ENCODE data around the gene PTPRF.
"Not testable (repeated sequence)": the region's sequence is repeated elsewhere in the genome, so short reads cannot be mapped to it uniquely, and the experiment has no call there.

The PTPRF gene

DNA sequence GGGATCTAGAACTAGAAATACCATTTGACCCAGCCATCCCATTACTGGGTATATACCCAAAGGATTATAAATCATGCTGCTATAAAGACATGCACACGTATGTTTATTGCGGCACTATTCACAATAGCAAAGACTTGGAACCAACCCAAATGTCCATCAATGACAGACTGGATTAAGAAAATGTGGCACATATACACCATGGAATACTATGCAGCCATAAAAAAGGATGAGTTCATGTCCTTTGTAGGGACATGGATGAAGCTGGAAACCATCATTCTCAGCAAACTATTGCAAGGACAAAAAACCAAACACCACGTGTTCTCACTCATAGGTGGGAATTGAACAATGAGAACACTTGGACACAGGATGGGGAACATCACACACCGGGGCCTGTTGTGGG lies 107.7 kb downstream of the PTPRF start:
- H3K36me3 ChIP-seq (ENCODE audit: control insufficient read depth, insufficient read depth, low read length); H3K4me3 ChIP-seq (ENCODE audit: low read length); H3K27me3 ChIP-seq (ENCODE audit: control insufficient read depth, insufficient read depth, low read length); H3K4me1 ChIP-seq (ENCODE audit: control insufficient read depth, insufficient read depth, low read length); H3K9ac ChIP-seq (ENCODE audit: low read length); H3K9me3 ChIP-seq (ENCODE audit: control insufficient read depth, low read length): not testable (repeated sequence)

DNA sequence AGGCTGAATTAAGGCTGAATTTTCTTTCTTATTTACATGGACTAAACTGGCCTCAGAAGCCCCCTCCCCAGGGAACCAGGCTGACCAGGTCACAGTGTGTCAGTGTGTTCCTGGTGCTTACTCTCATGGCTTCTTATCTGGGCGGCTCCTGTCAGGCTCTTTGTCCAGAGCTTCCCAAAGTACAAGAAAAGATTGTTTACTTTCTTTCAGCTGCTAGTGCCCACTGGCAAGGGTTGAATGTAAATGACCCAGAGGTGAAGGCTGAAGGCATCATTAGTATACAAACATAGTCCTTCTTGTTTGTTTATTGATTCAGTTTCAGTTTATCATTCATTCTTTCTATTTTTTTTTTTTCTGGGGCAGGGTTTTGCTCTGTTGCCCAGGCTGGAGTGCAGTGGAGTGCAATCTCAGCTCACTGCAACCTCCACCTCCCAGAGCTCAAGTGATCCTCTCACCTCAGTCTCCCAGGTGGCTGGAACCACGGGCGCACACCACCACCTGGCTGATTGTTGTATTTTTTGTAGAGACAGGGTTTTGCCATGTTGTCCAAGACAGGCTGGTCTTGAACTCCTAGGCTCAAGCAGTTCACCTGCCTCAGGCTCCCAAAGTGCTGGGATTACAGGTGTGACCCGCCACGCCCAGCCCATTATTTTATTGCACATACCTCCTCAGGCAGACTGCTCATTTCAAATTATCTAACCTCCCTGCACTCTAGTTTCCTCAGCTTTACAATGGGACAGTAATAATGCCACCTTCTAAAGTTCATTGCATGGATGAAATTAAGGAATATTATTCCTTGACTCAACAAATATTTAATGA lies 109.5 kb downstream of the PTPRF start:
- no peak overlapping the region for H3K9ac ChIP-seq (ENCODE audit: low read length)
- H3K36me3 ChIP-seq (ENCODE audit: control insufficient read depth, insufficient read depth, low read length): no peaks in the 10 kb centered on the region
- H3K27me3 ChIP-seq (ENCODE audit: control insufficient read depth, insufficient read depth, low read length): no peaks in the 10 kb centered on the region

DNA sequence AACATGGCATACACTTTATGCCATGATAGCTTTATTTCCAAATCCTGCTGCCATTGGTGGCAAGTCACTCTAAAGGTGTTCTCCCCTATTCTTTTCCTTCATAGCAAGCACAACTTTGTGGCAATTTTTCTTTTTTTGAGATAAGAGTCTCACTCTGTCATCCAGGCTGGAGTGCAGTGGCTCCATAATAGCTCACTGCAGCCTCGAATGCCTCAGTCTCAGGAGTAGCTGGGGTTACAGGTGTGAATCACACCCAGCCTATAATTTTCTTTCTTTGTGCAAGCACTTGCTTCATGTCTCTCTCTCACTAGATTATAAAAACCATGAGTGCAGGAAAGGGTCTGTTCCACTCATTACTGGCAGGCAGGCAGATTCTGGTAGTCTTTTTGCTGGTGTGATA lies 113.9 kb downstream of the PTPRF start:
- Histone ChIP-seq H3K9me3 (ENCODE audit: control insufficient read depth, low read length) (no peaks in the 10 kb centered on the region), H3K36me3 (ENCODE audit: control insufficient read depth, insufficient read depth, low read length) (no peaks in the 10 kb centered on the region), H3K4me1 (ENCODE audit: control insufficient read depth, insufficient read depth, low read length) (peaks cover 8% of the 10 kb centered on the region)

More for the DNA sequence above, 109.5 kb downstream of the PTPRF start:
- Histone ChIP-seq H3K9me3 (ENCODE audit: control insufficient read depth, low read length) (no peaks in the 10 kb centered on the region), H3K4me3 (ENCODE audit: low read length) (no peak overlapping the region), H3K4me1 (ENCODE audit: control insufficient read depth, insufficient read depth, low read length) (peaks cover 8% of the 10 kb centered on the region)

DNA sequence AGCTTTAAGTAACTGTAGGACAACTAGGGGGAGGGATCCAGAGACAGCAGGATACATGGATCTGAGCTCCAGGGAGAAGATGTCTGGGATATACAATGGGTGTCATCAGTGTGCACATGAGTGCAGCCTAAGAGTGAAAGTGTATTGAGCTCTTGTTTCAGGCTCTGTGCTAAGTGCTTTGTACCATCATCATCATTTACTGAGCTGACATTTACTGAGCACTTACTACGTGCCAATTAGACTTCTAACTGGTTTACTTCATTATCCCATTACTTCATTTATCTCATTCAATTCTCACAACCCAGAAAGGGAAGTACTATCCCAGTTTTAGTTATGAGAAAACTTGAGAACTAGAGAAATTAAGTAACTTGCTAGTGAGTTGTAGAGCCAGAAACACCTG lies 114.8 kb downstream of the PTPRF start:
- Histone ChIP-seq H3K4me3 (ENCODE audit: low read length) (no peak overlapping the region), H3K27me3 (ENCODE audit: control insufficient read depth, insufficient read depth, low read length) (no peaks in the 10 kb centered on the region), H3K9me3 (ENCODE audit: control insufficient read depth, low read length) (no peaks in the 10 kb centered on the region), H3K9ac (ENCODE audit: low read length) (no peak overlapping the region), H3K36me3 (ENCODE audit: control insufficient read depth, insufficient read depth, low read length) (no peaks in the 10 kb centered on the region), H3K4me1 (ENCODE audit: control insufficient read depth, insufficient read depth, low read length) (peaks cover 1% of the 10 kb centered on the region)

More for the DNA sequence above, 113.9 kb downstream of the PTPRF start:
- no peak overlapping the region for H3K9ac ChIP-seq (ENCODE audit: low read length)
- H3K27me3 ChIP-seq (ENCODE audit: control insufficient read depth, insufficient read depth, low read length): no peaks in the 10 kb centered on the region
- H3K4me3 ChIP-seq (ENCODE audit: low read length): no peak overlapping the region

DNA sequence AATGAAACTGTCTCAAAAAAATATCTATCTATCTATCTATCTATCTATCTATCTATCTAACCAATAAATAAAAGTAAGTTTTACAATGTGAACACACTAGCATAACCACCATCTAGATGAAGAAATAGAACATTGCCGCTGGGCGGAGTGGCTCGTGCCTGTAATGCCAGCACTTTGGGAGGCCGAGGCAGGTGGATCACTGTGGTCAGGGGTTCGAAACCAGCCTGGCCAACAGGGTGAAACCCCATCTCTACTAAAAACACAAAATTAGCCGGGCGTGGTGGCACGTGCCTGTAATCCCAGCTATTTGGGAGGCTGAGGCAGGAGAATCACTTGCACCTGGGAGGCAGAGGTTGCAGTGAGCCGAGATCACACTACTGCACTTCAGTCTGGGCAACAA lies 116.6 kb downstream of the PTPRF start:
- H3K4me1 ChIP-seq (ENCODE audit: control insufficient read depth, insufficient read depth, low read length); H3K27me3 ChIP-seq (ENCODE audit: control insufficient read depth, insufficient read depth, low read length); H3K4me3 ChIP-seq (ENCODE audit: low read length); H3K9me3 ChIP-seq (ENCODE audit: control insufficient read depth, low read length); H3K9ac ChIP-seq (ENCODE audit: low read length); H3K36me3 ChIP-seq (ENCODE audit: control insufficient read depth, insufficient read depth, low read length): not testable (repeated sequence)

DNA sequence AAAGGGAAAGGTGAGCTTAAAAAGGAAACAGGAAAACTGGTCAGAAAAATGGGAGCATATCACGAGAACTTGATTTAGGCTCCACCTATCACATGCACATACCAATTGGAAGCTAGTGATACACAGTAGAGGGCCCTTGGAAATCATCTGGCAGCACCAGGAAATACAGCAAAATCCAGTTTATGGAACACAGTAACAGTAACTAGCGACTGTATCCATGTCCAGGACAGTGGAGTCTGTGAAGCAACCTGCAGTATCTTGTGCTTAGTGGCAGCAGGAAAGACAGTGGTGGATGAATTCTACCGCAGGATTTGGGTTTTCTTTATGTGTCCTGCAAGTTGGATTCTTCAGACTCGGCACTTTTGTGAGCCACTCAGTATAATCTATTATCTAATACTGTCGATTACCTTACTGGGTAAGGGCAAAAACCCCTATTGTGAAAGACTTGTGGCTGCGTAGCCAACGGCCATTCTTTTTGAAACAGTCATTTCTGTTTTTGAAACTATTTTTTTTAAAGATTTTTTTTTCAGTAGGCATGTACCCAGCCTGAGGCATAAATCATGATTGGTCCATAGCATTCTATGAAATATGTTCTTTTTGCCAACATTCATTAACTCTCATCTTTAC lies 117.7 kb downstream of the PTPRF start:
- H3K4me1 ChIP-seq (ENCODE audit: control insufficient read depth, insufficient read depth, low read length): no peaks in the 10 kb centered on the region
- H3K9me3 ChIP-seq (ENCODE audit: control insufficient read depth, low read length): no peaks in the 10 kb centered on the region
- H3K9ac ChIP-seq (ENCODE audit: low read length): no peak overlapping the region
- no peaks in the 10 kb centered on the region for H3K27me3 ChIP-seq (ENCODE audit: control insufficient read depth, insufficient read depth, low read length)
- H3K4me3 ChIP-seq (ENCODE audit: low read length): no peak overlapping the region
- no peaks in the 10 kb centered on the region for H3K36me3 ChIP-seq (ENCODE audit: control insufficient read depth, insufficient read depth, low read length)

DNA sequence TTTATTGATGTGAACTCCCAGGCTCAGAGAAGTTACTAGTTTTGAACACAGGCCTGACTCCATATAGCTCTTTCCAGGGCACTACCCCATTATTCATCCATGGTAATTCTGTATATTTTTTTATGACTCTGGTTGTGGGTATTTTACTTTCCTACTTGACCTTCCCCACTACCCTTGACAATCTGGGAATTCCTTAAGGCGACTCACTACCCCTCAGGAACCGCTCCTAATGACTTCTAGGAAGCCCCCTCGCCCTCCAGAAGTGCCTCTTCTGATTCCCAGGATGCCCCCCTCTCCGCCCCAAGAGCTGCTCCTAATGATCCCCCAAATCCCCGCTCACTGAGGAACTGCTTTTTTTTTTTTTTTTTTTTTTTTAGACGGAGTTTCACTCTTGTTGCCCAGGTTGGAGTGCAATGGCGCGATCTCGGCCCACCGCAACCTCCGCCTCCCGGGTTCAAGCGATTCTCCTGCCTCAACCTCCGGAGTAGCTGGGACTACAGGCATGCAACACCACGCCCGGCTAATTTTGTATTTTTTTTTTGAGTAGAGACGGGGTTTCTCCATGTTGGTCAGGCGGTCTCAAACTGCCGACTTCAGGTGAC lies 118.3 kb downstream of the PTPRF start:
- Histone ChIP-seq H3K27me3 (ENCODE audit: control insufficient read depth, insufficient read depth, low read length) (no peaks in the 10 kb centered on the region), H3K36me3 (ENCODE audit: control insufficient read depth, insufficient read depth, low read length) (no peaks in the 10 kb centered on the region), H3K4me3 (ENCODE audit: low read length) (peak overlapping the region; percentile 34), H3K9me3 (ENCODE audit: control insufficient read depth, low read length) (no peaks in the 10 kb centered on the region), H3K9ac (ENCODE audit: low read length) (peak overlapping the region; percentile 67), H3K4me1 (ENCODE audit: control insufficient read depth, insufficient read depth, low read length) (no peaks in the 10 kb centered on the region)

DNA sequence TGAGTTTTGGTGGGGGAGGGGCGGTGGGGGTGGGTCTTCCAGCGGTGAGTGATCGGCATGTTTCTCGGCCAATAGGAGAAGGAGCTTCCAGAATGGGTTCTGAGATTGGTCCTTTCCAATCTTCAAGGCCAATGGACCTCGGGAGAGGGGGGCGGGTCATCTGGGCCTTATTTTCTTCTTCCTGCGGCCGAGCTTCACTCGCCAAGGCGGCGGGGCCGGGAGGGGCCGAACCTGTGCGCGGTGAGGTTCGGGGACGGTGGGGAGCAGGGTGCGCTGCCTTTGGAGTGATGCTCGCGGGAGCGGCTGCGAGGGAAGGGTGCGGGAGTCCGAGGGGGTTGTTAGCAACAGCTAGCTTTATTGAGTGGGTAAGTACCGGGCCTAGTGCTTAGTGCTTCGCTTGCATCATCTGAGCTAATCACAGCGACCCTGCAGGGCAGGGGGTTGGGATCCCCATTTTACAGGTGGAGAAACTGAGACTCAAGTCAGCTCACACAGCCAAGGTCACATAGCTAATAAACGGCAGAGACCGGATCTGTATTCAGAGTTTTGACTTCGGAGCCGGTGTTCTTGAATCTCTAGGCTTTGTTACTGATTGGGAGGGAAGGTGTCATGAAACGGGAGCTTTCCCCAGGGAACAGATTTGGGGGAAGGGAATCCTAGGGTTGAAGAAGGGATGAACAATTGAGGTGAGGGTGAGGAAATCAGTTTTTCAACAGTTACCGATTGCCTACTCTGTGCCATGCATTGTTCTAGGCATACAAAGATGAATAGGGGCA lies 119.8 kb downstream of the PTPRF start:
- H3K9me3 ChIP-seq (ENCODE audit: control insufficient read depth, low read length): no peaks in the 10 kb centered on the region
- peak overlapping the region; percentile 67 for H3K9ac ChIP-seq (ENCODE audit: low read length)
- no peaks in the 10 kb centered on the region for H3K27me3 ChIP-seq (ENCODE audit: control insufficient read depth, insufficient read depth, low read length)
- H3K4me3 ChIP-seq (ENCODE audit: low read length): peak overlapping the region; percentile 75
- H3K4me1 ChIP-seq (ENCODE audit: control insufficient read depth, insufficient read depth, low read length): no peaks in the 10 kb centered on the region
- H3K36me3 ChIP-seq (ENCODE audit: control insufficient read depth, insufficient read depth, low read length): peaks cover 4% of the 10 kb centered on the region

DNA sequence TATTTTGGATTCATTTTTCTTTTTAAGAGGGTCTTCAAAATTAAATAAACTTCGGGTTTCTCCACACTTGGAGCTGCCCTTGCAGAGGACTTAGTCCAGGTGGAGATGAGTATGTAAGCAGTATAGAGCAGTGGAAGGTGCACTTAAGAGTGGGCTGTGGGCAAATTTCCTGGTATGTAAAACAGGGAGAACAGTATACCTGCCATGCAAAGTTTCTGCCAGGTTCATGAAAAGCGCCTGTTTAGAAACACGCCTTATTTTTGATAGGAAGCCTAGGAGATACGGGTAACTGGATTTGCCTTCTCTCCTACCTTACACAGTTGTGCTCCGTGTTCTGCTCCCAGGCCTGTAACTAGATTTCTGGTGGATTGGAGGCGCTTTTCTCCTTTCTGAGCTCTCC lies 120.5 kb downstream of the PTPRF start:
- H3K9ac ChIP-seq (ENCODE audit: low read length): peak overlapping the region; percentile 67
- H3K4me1 ChIP-seq (ENCODE audit: control insufficient read depth, insufficient read depth, low read length): no peaks in the 10 kb centered on the region
- no peaks in the 10 kb centered on the region for H3K27me3 ChIP-seq (ENCODE audit: control insufficient read depth, insufficient read depth, low read length)
- H3K9me3 ChIP-seq (ENCODE audit: control insufficient read depth, low read length): no peaks in the 10 kb centered on the region
- H3K4me3 ChIP-seq (ENCODE audit: low read length): peak overlapping the region; percentile 75
- peaks cover 11% of the 10 kb centered on the region for H3K36me3 ChIP-seq (ENCODE audit: control insufficient read depth, insufficient read depth, low read length)

DNA sequence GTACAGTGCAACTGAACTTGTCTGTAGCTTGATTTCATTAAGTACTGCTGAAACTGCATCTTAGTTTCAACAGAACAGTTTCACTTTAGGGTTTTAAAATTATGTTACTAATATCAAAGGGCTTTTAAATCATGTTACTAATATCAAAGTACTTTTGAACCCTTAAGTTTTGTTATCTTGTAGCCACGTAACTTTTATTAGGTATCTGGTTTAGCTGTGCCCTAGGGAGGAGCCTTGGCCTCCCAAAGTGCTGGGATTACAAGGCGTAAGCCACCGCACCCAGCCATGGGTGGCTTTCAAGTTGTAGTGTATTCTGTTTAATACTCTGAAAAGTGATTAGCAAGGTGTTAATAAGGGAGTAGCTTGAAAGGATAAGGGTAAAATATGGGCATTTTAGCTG lies 121.2 kb downstream of the PTPRF start:
- no peak overlapping the region for H3K4me3 ChIP-seq (ENCODE audit: low read length)
- no peaks in the 10 kb centered on the region for H3K9me3 ChIP-seq (ENCODE audit: control insufficient read depth, low read length)
- no peaks in the 10 kb centered on the region for H3K4me1 ChIP-seq (ENCODE audit: control insufficient read depth, insufficient read depth, low read length)
- no peaks in the 10 kb centered on the region for H3K27me3 ChIP-seq (ENCODE audit: control insufficient read depth, insufficient read depth, low read length)
- H3K9ac ChIP-seq (ENCODE audit: low read length): peak overlapping the region; percentile 67
- peaks cover 11% of the 10 kb centered on the region for H3K36me3 ChIP-seq (ENCODE audit: control insufficient read depth, insufficient read depth, low read length)

DNA sequence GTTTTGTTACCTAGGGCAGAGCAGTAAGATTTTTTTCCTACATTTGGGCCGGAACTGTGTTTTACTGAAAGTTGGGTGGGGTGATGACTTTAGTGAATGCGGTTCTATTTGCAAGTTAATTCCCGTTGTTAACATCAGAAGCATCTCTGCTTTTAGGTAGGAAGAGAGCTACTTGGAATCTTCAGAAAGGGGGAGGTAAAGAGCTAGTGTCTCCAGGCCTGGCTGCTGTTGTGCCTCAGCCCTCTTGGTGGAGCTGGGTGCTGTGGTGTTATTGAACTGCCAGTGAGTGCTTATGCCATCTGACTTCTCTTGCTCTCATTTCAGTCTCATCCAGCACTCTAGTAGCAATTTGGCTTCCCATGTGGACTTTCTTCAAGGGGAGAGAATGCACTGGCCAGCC lies 122.7 kb downstream of the PTPRF start:
- H3K9ac ChIP-seq (ENCODE audit: low read length): no peak overlapping the region
- no peaks in the 10 kb centered on the region for H3K4me1 ChIP-seq (ENCODE audit: control insufficient read depth, insufficient read depth, low read length)
- H3K36me3 ChIP-seq (ENCODE audit: control insufficient read depth, insufficient read depth, low read length): peaks cover 11% of the 10 kb centered on the region

DNA sequence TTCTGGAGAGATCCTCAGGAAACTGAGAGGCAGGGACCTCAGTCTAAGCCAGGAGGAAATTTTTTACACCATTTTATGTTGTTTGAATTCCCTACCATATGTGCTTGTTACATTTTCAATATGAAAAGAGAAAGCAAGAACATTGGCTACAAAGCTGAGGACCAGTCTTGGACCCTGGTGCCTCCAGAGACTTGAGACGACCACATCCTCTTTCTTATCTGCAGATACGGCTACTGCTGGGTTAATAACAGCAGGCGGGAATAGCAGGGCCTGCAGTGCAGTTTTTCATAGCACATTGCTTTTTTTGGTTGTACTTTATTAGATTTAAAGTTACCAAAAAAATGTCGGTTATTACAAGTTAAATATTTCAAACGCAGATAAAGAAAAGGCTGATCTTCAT lies 123.2 kb downstream of the PTPRF start:
- Histone ChIP-seq H3K36me3 (ENCODE audit: control insufficient read depth, insufficient read depth, low read length) (peaks cover 11% of the 10 kb centered on the region), H3K9me3 (ENCODE audit: control insufficient read depth, low read length) (no peaks in the 10 kb centered on the region), H3K27me3 (ENCODE audit: control insufficient read depth, insufficient read depth, low read length) (no peaks in the 10 kb centered on the region), H3K4me3 (ENCODE audit: low read length) (no peak overlapping the region), H3K4me1 (ENCODE audit: control insufficient read depth, insufficient read depth, low read length) (no peaks in the 10 kb centered on the region), H3K9ac (ENCODE audit: low read length) (no peak overlapping the region)

More for the DNA sequence above, 122.7 kb downstream of the PTPRF start:
- Histone ChIP-seq H3K9me3 (ENCODE audit: control insufficient read depth, low read length) (no peaks in the 10 kb centered on the region), H3K27me3 (ENCODE audit: control insufficient read depth, insufficient read depth, low read length) (no peaks in the 10 kb centered on the region), H3K4me3 (ENCODE audit: low read length) (no peak overlapping the region)
